Measurements from ENCODE around the gene EIF2B2.

EIF2B2 gene

GRCh38 chr14:75002392-75003249, at the start of gene EIF2B2:
TSS of gene EIF2B2 (plus strand) at chr14:75002921. CDS start at chr14:75002991, 70 bp downstream.
- DNase-seq (ENCODE audit: low spot score) = peak; percentile 99

- no peak for DNase-seq (ENCODE audit: low spot score)
Observed at GRCh38 chr14:74953686-74954085, 49.0 kb upstream of the EIF2B2 start.

- no peak for DNase-seq (ENCODE audit: low spot score)
Observed at GRCh38 chr14:74954232-74954946, 48.3 kb upstream of the EIF2B2 start.

GRCh38 chr14:74954947-74955228, 47.8 kb upstream of the EIF2B2 start:
- DNase-seq (ENCODE audit: low spot score) = no peak

- DNase-seq (ENCODE audit: low spot score) = no peak
Observed at GRCh38 chr14:74955229-74956026, 47.3 kb upstream of the EIF2B2 start, which contains the start of gene PGF. TSS of gene PGF (minus strand) at chr14:74955597. CDS start at chr14:74955242, 355 bp downstream.

- no peak for DNase-seq (ENCODE audit: low spot score)
Observed at GRCh38 chr14:74956027-74956279, 46.8 kb upstream of the EIF2B2 start.

GRCh38 chr14:74956280-74957072, 46.2 kb upstream of the EIF2B2 start:
- DNase-seq (ENCODE audit: low spot score) = no peak

- no peak for DNase-seq (ENCODE audit: low spot score)
Observed at GRCh38 chr14:74959596-74960180, 43.0 kb upstream of the EIF2B2 start.

GRCh38 chr14:74960736-74961135, 42.0 kb upstream of the EIF2B2 start:
- DNase-seq (ENCODE audit: low spot score) = no peak

- DNase-seq (ENCODE audit: low spot score) = no peak
Observed at GRCh38 chr14:74961238-74961911, 41.3 kb upstream of the EIF2B2 start.

- no peak for DNase-seq (ENCODE audit: low spot score)
Observed at GRCh38 chr14:74962046-74962445, 40.7 kb upstream of the EIF2B2 start.

- no peak for DNase-seq (ENCODE audit: low spot score)
Observed at GRCh38 chr14:74962493-74962892, 40.2 kb upstream of the EIF2B2 start.

- DNase-seq (ENCODE audit: low spot score) = no peak
Observed at GRCh38 chr14:74963178-74963704, 39.5 kb upstream of the EIF2B2 start.

- DNase-seq (ENCODE audit: low spot score) = no peak
Observed at GRCh38 chr14:74963705-74964271, 38.9 kb upstream of the EIF2B2 start.

GRCh38 chr14:74964787-74965485, 37.8 kb upstream of the EIF2B2 start:
- DNase-seq (ENCODE audit: low spot score) = no peak

- peak; percentile 47 for DNase-seq (ENCODE audit: low spot score)
Observed at GRCh38 chr14:74965486-74966153, 37.1 kb upstream of the EIF2B2 start.

GRCh38 chr14:74968811-74969210, 33.9 kb upstream of the EIF2B2 start:
- no peak for DNase-seq (ENCODE audit: low spot score)

- DNase-seq (ENCODE audit: low spot score) = no peak
Observed at GRCh38 chr14:74973003-74973653, 29.6 kb upstream of the EIF2B2 start.

- DNase-seq (ENCODE audit: low spot score) = no peak
Observed at GRCh38 chr14:74973905-74974363, 28.8 kb upstream of the EIF2B2 start.

Measured in left forelimb (tissue), 1 donor.